Activated CD4-positive, alpha-beta T cell treated with anti-CD3 and anti-CD28 coated beads, Interleukin-2, amount 50 U/mL, for 16 hours (primary cell): Measurements from ENCODE around the gene NFATC2.

Experiments used
- DNase-seq: peaks from one replicate; pipeline ENCODE4 v3.0.0-alpha.2; 2020

Gene NFATC2

GRCh38 chr20:51427651-51428291 is 114.7 kb downstream of the NFATC2 start:
- DNase-seq = no peak

DNA sequence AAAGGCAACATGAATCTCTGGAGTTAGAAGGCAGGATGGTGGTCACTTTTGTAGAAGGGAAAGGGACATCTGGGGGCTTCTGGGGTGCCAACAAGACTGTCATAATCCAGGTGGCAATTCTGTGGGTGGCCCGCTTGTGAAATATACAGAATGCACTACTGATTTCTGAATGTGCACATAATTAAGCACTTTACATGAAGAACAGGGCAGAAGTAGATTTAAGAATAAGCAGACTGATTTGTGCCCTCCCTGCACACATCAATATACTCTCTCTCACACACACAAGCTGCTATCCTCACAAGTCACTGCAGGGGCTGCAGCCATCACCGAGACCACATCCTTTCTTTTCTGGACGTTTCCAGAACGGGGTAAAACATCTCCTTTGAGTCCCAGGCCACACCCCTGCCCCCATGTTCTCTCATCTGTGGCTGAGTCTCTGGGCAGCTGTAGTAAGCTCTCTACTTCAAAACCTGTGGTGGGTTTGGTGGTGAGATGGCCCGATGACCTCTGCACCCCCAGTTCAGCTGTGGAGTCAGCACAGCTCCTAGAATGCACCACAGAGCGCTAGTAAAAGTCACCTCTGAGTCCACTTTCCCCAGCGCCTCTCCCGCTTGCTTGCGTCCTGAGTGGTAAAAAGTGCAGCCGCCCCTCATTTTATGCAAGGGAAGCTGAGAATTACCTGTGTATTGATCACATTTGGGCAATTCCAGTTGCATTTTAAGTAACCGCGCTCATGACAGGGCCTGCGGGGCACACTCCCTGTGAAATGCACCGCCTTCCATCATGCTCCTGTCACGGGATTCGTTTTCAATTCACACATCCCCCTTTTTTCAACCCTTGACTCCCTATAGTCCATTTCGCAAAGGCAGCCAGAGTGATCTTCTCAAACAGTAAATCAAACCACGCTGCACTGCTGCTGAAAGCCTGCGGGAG is 115.5 kb downstream of the NFATC2 start:
- DNase-seq = no peak

- peak; percentile 67 for DNase-seq
These were observed 117.0 kb downstream of the NFATC2 start for GRCh38 chr20:51425347-51426106.

- peak; percentile 68 for DNase-seq
These were observed 118.0 kb downstream of the NFATC2 start for GRCh38 chr20:51424270-51425117.

DNA sequence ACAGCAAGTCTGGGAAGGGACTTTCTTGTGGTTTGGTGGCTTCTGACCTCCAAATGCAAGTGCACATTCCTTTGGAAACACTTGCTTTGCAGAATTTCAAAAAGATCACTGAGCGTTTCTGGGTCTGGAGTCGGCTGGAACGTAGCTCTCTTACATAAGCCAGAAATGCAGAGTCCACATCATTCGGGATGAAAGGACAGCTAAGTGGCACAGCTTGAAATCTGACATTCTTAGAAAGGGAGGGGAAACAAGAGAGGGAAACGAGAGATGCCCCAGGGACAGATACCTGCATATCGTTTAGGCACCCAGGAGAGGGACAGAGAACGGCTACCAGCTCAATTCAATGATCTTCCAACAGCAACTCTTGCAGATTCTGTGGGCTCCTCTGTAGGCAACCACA is 118.7 kb downstream of the NFATC2 start:
- no peak for DNase-seq

- DNase-seq = peak; percentile 90
These were observed 119.2 kb downstream of the NFATC2 start for GRCh38 chr20:51423290-51423667.

DNA sequence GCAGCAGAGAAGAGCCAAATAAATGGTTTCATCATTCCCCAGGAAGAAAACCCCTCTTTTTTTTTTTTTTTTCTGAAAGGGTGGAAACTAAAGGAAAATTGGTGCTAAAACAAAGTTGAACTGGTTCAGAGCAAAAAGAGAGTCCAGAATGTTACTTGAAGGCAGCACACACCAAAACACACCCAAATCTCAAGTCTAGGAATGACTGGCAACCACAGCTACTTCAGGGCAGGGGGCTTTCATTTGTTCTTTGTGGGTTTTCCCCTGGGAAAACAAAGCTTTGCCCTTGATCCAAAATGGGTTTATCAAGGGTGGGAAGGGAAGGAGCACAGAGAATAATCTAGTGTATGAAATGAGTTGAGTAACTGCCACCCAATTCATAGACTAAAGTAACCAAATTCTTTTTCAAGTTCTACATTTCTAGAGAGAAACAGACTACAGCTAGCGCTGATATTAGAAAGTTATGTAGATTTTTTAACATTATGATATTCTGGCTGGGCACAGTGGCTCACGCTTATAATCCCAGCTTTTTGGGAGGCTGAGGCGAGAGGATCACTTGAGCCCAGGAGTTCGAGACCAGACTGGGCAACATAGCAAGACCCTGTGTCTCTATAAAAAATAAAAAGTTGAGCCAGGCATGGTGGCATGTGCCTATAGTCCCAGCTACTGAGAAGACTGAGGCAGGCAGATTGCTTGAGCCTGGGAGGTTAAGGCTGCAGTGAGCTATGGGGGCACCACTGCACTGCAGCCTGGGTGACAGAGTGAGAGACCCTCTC is 119.8 kb downstream of the NFATC2 start:
- no peak for DNase-seq

DNA sequence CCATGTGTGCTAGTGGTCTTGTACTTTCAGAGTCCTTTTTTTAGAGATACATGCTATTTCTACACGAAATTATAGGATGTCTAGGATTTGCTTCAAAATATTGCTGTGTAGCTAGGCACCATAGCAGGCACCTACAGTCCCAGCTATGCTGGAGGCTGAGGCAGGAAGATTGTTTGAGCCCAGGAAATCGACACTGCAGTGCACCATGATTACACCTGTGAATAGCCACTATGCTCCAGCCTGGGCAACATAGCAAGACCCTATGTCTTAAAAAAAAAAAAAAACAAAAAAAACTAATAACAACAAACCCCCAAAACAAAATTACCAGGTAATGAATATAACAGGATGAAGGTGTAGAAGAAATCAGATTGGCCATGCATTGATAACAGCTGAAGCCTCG is 121.7 kb downstream of the NFATC2 start:
- DNase-seq = no peak

DNA sequence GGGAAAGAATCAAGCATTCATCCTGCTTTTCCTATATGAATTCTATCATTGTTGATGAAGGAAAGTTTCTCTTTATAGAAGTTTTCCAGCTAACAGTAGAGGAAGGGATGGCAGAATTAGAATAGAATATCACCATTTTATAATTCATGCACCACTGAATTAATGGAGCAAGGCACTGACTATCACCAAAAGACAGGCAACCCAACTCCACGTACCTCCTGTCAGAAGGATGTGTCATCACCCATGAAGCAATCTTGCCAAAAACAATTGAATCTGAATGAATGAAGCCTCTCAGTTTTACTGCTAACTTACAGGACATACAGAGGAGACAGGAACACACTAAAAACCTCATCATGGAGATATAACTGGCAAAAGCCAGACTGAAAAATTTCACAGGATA is 122.4 kb downstream of the NFATC2 start:
- DNase-seq = peak; percentile 68

DNA sequence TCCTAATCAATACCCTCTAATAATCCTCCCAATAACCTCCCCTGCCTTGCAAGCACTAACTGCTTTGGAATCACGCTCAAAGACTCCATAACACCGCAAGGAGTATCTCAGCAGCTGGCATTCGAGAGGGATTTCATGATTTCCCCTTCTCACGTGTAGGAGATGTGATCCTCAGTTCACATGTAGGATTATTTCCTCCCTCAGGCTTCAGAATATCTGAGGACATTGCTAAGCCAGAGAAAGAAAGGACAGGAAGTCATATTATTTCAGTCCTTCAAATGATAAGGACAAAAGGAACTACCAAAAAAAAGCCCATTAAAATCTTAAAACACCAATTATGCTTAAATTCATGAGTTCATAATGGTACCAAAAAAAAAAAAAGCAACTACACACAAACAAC is 122.9 kb downstream of the NFATC2 start:
- no peak for DNase-seq

DNA sequence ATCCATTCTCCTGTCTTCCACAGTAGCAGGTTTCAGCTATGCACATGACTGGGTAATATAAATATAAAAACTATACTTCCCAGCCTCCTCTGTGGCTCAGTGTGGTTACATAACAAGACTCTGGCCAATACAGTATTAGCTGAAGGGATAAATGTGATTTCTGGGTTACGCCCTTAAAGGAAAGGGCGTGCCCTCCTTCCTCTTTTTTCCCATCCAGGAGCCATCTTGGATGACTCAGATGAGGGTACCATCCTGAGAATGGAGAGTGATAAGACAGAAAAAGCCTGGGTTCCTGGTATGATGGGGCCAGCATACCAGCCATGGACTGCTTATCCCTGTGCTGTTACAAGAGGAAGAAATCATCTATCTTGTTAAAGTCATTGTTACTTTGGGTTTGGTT is 123.3 kb downstream of the NFATC2 start:
- no peak for DNase-seq

DNA sequence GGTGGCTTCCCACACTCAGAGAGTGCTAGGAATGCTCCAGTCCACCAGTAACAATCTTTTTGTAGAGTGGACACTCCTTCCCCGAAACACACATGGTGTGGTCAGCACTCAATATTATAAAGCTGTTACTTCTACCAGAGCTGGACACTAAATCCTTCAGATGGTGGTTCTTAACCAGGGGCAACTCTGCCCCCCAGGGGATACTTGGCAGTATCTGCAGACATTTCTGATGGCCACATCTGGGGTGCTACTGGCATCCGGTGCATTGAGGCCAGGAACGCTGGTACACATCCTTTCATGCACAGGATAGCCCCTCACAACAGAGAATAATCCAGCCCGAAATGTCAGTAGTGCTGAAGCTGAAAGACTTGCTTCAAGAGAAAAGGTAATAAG is 124.4 kb downstream of the NFATC2 start:
- DNase-seq = no peak

GRCh38 chr20:51417250-51418136 is 125.0 kb downstream of the NFATC2 start:
- DNase-seq = no peak

GRCh38 chr20:51416532-51417249 is 125.8 kb downstream of the NFATC2 start:
- no peak for DNase-seq

- peak; percentile 78 for DNase-seq
These were observed 128.7 kb downstream of the NFATC2 start for GRCh38 chr20:51413857-51414256.

DNA sequence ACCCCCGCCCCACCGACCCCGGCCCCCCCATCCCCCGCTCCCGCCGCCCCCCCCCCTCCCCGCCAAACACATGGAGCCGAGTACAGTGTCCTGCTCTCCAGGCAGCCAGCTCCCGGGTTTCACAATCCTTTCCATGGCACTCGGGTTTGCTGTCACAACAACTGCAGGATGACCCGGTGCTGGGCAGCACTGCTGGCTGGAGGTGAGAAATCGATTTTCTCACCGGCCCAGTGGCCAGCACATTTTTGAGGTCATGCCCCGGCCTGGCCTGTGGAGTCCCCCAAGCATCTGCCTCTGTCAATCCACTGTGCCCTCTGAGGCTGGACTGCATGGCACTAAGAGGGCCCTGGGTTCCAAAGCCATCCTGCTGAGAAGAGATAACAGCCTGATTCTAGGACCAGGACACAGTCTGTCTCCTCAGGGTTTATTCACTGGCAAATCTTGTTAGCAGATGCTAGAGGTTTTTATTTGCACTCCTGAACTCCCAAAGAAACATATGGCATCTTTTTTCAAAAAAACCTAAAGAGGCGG is 129.5 kb downstream of the NFATC2 start:
- no peak for DNase-seq

- no peak for DNase-seq
These were observed 130.1 kb downstream of the NFATC2 start for GRCh38 chr20:51412333-51412871.

GRCh38 chr20:51411870-51412269 is 130.6 kb downstream of the NFATC2 start:
- no peak for DNase-seq

GRCh38 chr20:51410586-51411325 is 131.8 kb downstream of the NFATC2 start:
- DNase-seq = no peak
